ENCODE results near the gene TMEM80. TPM values are rescaled to one million over a fixed set of nuclear protein-coding genes. Genes with fewer than 3 reads are reported as not detected.
"Not testable (repeated sequence)": the region's sequence is repeated elsewhere in the genome, so short reads cannot be mapped to it uniquely, and the experiment has no call there.

The TMEM80 gene
- polyA plus RNA-seq (ENCODE audit: insufficient read length in 10 of 10), result 10 to 100 TPM; 10.6 to 27.9 (median 16.7) TPM
- long read RNA-seq, donor 1, result 0 reads
- long read RNA-seq, donor 2, result 0 reads
- long read RNA-seq, donor 3, result 0 reads
- long read RNA-seq, donor 4, result 0 reads
- long read RNA-seq, donor 5, result 0 reads
- long read RNA-seq, donor 6, partial matches to known transcripts, result 0 of 5 reads
- long read RNA-seq, donor 6, other reads (novel, unspliced or antisense), result 5 of 5 reads
- long read RNA-seq, donor 7, result 0 reads
- long read RNA-seq, donor 8, result 0 reads
- long read RNA-seq, donor 9, result 0 reads

GRCh38 chr11:695538-696248 lies at the start of gene TMEM80:
TSS of gene TMEM80 (plus strand) at chr11:695816. CDS start at chr11:695828, 12 bp downstream.
- DNase-seq, result peak; percentile 99 to 100 (median 99)

GRCh38 chr11:646214-646613 lies 49.4 kb upstream of the TMEM80 start:
- DNase-seq, result no peak

- DNase-seq, result not testable (repeated sequence)
Observed at GRCh38 chr11:647672-648158, 47.9 kb upstream of the TMEM80 start.

- DNase-seq, result no peak
Observed at GRCh38 chr11:650482-650881, 45.1 kb upstream of the TMEM80 start.

- DNase-seq, result not testable (repeated sequence)
Observed at GRCh38 chr11:653136-653535, 42.5 kb upstream of the TMEM80 start.

GRCh38 chr11:653837-654236 lies 41.8 kb upstream of the TMEM80 start:
- no peak for DNase-seq

- not testable (repeated sequence) for DNase-seq
Observed at GRCh38 chr11:654444-654843, 41.2 kb upstream of the TMEM80 start.

GRCh38 chr11:655036-655726 lies 40.4 kb upstream of the TMEM80 start:
- DNase-seq, result no peak

- DNase-seq, result no peak
Observed at GRCh38 chr11:656426-656825, 39.2 kb upstream of the TMEM80 start.

- DNase-seq, result no peak
Observed at GRCh38 chr11:656866-657265, 38.8 kb upstream of the TMEM80 start.

GRCh38 chr11:657691-658126 lies 37.9 kb upstream of the TMEM80 start:
- no peak for DNase-seq

- DNase-seq, result no peak
Observed at GRCh38 chr11:659532-660085, 36.0 kb upstream of the TMEM80 start.

- DNase-seq, result no peak
Observed at GRCh38 chr11:660281-660680, 35.3 kb upstream of the TMEM80 start.

GRCh38 chr11:660681-661444 lies 34.8 kb upstream of the TMEM80 start:
- DNase-seq, result no peak

- peak in 2 of 3 donors; percentile 11 to 59 for DNase-seq
Observed at GRCh38 chr11:662689-663274, 32.8 kb upstream of the TMEM80 start.

- peak; percentile 40 to 76 (median 49) for DNase-seq
Observed at GRCh38 chr11:665062-665703, 30.4 kb upstream of the TMEM80 start.

- peak in 1 of 3 donors; percentile 19 for DNase-seq
Observed at GRCh38 chr11:665704-666281, 29.8 kb upstream of the TMEM80 start.

GRCh38 chr11:673866-674265 lies 21.8 kb upstream of the TMEM80 start:
- no peak for DNase-seq

- no peak for DNase-seq
Observed at GRCh38 chr11:674406-674805, 21.2 kb upstream of the TMEM80 start.

- DNase-seq, result no peak
Observed at GRCh38 chr11:678297-678696, 17.3 kb upstream of the TMEM80 start.

Data from muscle of back (tissue), 13 donors.